GM18517 (cell line): ENCODE measurements around the gene MLC1.

Experiments
- ATAC-seq: cut with Tn5 transposase; IDR thresholded peaks from one replicate; pipeline ENCODE4 v1.9.1; 2021; ENCODE audit warnings: mild to moderate bottlenecking, moderate library complexity; ENCODE audit not compliant: unreplicated experiment

MLC1 gene

DNA sequence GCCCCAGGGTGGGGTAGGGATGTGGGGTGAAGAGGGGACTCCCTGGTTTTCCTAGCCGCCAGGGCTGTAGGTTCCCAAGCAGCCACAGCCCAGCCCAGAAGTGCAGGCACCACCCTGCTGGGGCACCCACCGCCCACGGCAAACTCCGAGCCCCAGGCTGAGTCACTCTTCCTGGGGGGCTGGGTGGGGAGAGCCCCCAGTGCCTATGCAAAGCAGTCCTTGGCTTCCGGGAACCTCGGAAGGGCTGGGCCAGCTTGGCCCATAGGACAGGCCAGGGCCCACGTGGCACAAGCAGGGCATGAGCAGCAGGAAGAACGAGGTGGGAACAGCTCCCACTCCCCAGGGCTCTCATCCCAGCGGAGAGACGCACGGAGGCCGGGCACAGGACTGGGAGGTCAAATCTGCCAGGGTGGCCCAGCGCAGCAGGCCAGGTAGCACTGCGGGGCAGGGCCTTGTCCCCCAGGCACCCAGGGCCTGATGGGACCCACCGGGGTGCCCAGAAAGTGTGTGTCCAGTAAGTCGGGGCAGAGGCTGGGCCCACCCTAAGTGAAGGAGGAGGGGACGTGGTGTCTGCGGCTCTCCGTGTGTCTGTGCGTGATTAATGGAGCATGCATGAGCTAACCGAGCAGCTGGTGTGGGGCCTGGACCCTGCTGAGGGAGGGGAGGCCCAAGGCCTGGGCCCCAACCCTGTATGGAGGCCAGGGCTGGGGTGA is 68.1 kb downstream of the MLC1 start:
- no peak for ATAC-seq

DNA sequence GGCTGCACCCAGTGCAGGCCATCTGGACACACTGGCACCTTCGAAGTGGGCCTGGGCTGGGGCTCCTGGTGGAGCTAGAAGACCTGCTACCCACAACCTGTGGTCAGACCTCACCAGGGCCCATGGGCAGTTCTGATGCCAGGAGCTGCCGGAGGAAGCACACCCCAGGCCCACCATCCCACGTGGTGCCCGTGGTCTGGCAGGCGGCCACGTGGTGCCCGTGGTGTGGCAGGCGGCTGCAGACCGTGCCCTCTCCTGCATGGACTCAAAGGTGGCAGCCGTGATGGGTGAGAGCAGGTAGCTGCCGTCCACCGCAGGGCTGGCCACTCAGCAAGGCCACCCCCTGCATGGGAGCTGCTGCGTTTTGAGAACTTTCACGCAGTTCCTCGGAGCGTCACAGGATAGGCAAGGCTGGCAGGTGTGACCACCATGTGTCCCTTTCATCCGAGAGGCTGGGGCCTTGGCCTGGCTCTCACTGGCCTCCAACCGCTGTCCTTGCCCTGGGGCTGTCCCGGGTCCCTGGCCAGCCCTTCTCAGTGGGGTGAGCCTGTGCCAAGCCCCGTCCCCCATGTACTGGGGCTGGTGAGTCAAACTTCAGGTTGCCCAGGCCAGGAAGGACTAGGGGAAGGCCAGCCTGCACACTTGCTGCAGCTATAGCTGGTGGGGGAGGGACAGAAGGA is 68.8 kb downstream of the MLC1 start:
- no peak for ATAC-seq

DNA sequence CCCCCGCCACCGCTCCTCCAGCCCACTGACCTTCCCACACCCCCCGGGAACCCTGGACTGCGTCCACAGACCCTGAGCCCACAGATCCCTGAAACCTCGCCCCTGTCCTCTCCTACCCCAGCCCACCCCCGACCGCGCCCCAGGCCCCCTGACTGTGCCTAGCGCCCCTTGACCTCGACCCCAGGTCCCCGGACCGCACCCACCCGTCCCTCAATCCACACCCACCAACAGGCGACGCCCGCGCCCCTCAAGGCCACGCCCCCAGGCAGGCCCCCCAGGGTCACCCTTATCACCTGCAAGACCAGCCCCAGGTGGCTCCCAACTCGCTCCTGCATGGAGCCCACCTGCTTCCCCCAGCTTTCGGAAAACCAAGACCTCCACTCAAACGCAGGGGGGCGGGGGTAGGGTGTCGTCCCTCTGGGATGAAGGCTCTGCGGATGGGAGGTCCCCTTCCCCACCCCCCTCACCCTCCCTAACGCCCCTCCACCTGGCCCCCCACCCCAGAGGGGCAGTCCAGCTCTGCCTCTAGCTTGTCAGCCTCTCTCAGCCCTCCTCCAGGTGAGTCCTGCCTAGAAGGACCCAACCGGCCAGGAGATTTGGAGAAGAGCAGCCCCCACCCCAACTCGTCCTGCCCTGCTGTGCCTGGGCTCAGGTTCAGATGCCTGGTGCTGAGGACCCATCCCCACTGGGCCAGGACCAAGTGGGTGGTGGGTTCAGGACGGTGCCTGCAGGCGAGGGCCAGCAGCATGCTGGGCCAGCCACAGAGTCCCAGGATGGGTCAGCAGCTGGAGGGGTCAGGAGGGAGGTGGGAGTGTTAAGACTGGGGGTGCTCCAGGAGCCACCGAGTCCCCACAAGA is 69.5 kb downstream of the MLC1 start:
- no peak for ATAC-seq

- ATAC-seq: no peak
Measured at GRCh38 chr22:50014655-50015401, 70.4 kb downstream of the MLC1 start.

- ATAC-seq: no peak
Measured at GRCh38 chr22:50014053-50014501, 71.1 kb downstream of the MLC1 start.

GRCh38 chr22:50012211-50013181 is 72.7 kb downstream of the MLC1 start, which contains the start of gene IL17REL:
TSS of gene IL17REL (minus strand) at chr22:50012765. CDS start at chr22:50012646, 119 bp downstream.
- ATAC-seq: no peak

DNA sequence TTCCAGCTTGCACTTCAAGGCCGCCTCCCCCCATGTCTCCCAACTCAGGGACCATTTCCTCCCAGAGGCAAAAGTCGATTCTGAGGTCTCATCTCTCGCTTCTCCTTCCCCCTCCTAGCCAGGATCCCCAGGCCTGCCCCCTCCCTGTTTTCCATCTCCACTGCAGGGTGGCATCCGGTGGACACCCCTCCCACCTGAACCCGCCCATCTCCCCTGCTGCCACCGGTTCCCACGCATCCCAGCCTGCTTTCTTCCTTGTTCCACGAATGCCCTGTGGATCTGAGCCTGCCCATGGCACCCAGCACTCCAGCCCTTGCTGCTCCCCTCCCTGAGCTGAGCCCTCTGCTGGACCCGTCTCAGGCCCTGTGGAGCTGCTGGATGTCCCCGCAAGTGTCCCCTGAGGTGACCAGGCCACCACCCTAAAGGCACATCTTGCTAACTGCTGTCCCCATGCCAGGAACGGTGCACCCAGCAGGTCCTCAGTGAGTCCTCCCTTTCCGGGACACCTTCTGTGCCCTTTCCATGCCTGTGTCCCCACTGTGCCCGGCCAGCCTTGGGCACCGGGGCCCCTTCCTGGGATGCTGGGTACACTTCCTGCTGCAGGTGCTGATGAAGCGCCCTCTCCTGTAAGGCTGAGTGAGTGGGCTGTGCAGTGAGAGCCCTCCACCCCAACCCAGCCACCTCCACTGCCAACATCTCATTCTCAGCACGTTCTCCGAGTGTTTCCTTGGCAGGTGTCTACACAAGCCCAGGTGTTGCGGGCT is 73.6 kb downstream of the MLC1 start:
- ATAC-seq: no peak

GRCh38 chr22:50010676-50011446 is 74.4 kb downstream of the MLC1 start:
- ATAC-seq: no peak

- no peak for ATAC-seq
Measured at GRCh38 chr22:50009765-50010675, 75.2 kb downstream of the MLC1 start.
